GM18526 (cell line): ENCODE data around the gene SYVN1.

Source experiments
- POLR2A ChIP-seq: IDR thresholded peaks from 3 replicates; pipeline ENCODE4 v1.6.1; 2011; ENCODE audit not compliant: insufficient read length; ENCODE audit errors: extremely low read depth

SYVN1 gene

DNA sequence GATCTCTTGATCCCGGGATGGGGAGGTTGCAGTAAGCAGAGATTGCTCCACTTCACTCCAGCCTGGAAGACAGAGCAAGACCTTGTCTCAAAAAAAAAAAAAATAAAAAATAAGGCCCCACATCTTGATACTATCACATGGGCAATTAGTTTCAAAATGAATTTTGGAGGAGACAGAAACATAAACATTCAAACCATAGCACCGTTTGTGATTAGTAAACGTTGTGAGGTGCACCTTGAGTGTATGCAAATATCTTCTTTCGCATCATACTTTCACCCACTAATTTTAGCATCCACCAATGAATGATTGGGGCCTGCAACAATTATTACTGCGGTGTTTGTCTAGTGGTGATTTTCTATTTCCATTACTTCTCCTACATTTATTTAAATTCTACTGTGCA, 24.7 kb upstream of the SYVN1 start:
- TF ChIP-seq POLR2A: no peak

- no peak for TF ChIP-seq POLR2A
These were observed 23.0 kb upstream of the SYVN1 start for GRCh38 chr11:65157336-65157735.

- no peak for TF ChIP-seq POLR2A
These were observed 22.6 kb upstream of the SYVN1 start for GRCh38 chr11:65156926-65157325.

- TF ChIP-seq POLR2A: no peak
These were observed 21.9 kb upstream of the SYVN1 start for GRCh38 chr11:65156256-65156655.

- TF ChIP-seq POLR2A: no peak
These were observed 17.8 kb upstream of the SYVN1 start for GRCh38 chr11:65152122-65152521.

DNA sequence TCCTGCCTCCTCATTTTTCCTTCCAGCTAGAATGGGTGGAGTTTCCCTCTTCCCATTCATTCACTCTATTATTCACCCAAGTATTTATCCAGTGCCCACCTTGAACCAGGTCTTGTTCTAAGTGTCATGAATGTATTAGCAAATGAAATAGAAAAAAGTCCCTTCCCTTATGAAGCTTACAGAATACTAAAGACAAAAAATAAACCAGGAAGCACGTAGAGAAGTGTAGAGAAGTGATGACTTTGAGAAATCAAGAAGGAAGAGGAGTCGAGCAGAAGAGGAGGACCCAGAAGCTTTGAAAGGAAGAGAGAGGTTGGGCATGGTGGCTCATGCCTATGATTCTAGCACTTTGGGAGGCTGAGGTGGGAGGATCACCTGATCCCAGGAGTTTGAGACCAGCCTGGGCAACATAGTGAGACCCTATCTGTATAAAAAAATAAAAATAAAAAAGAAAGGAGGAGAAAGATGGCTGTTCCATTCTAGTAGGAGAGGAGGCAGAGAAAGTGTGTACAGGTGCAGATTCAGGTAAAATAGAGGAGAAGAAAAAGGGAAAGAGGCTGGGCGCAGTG, 17.1 kb upstream of the SYVN1 start:
- TF ChIP-seq POLR2A: no peak

GRCh38 chr11:65150509-65151299, 16.4 kb upstream of the SYVN1 start:
- TF ChIP-seq POLR2A: no peak

DNA sequence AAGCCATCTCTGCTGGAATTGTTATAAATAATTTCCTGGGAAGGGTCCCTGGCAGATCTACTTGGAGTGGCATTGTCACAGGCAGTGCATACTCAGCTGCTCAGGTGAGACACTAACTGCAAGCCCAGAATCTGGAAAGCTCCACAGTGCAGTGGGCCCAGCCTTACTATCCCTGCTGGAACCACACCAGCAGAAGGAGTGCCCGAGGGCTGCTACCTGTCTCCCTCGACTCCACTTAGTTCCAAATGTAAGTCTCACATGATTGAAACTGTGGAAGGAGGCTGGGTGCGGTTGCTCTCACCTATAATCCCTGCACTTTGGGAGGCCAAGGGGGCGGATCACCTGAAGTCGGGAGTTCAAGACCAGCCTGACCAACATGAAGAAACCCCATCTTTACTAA, 14.3 kb upstream of the SYVN1 start:
- no peak for TF ChIP-seq POLR2A

DNA sequence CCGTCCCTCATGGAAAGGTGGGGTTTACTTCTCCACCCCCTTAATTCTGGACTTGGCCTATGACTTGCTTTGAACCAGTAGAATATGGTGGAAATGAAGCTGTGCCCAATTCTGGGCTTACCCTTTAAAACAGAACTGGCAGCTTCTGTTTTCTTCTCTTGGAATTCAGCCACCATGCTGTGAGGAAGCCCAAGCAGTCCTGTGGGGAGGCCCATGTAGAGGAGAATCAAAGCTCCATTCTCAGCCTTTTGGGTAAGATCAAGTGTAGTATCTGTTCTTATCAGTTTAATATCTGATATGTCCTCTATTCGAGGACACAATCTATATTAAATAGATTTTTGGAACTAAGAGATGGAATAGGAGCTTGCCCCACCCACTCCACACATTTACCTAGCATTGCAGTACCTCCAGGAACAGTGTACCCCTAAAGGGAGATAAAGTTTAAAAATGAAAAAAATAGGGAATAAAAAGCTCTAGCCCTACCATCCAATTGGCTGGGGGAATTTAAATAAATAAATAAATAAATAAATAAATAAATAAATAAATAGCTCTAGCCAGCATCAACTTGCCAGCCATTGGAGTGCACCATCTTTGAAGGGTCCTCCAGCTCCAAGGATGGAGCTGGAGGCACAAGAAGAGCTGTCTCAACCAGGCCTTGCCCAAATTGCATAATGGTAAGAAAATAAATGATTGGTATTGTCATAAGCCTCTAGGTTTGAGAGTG, 13.2 kb upstream of the SYVN1 start:
- no peak for TF ChIP-seq POLR2A

- no peak for TF ChIP-seq POLR2A
These were observed 7.7 kb upstream of the SYVN1 start for GRCh38 chr11:65141896-65142494.

- TF ChIP-seq POLR2A: no peak
These were observed 2.3 kb upstream of the SYVN1 start for GRCh38 chr11:65136515-65137096.

GRCh38 chr11:65135633-65136145, 1.4 kb upstream of the SYVN1 start:
- TF ChIP-seq POLR2A: no peak

GRCh38 chr11:65134952-65135632, 773 bp upstream of the SYVN1 start:
- TF ChIP-seq POLR2A: peak; percentile 72

- no peak for TF ChIP-seq POLR2A
These were observed 595 bp downstream of the SYVN1 start for GRCh38 chr11:65133724-65134123.
